GM19467 (cell line): ENCODE data around the gene ARMCX5.
A peak's percentile ranks its signal among the peaks of the same experiment; 100 is the strongest.

Source experiments
- ATAC-seq: cut with Tn5 transposase; IDR thresholded peaks from one replicate; pipeline ENCODE4 v1.9.1; 2021; ENCODE audit warnings: mild to moderate bottlenecking, moderate library complexity; ENCODE audit not compliant: unreplicated experiment

Gene ARMCX5

DNA sequence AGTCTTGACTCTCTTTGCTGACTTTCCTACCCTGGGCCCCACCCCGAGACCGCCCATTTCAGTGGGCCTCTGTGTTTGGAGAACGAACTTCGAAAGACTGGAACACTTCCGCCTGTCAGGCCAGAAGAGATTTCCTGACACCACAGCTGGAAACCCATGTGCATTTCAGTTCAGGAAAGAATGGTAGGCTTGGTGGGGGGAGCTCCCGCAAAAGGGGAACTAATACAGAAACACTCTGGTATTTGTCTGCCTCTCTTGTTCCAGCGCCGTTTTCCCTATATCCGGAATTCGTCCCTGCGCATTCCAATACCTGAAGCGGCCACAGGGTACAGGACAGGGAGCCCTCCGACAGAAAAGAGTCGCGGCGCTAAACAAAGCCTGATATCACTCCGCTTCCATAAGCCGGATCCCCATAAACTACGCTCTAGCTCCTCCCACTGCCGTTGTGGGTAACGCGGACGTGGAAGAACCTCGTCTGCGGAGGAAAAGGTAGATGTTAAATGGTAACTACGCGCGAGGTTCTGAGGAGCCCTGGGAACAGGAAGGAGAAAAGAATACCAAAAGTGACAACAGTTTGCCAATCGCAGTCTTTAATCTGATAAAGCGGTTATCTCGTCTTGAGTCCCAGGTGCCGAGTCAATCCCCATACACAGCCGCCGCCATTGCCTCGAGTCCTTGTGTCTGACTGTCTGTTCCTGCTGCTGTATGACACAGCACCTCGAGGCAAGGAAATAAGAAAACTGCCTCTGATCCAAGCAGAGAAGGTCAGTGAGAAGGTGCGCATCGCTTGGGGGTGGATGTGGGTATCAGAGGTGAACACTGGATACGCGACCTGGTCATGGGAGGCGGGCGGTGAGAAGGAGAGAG lies at the start of gene ARMCX5:
TSS of gene ARMCX5 (plus strand) at position 432 of the 867 bp plus-strand sequence. CDS start 2,627 bp downstream, outside the sequence.
- peak; percentile 93 for ATAC-seq

DNA sequence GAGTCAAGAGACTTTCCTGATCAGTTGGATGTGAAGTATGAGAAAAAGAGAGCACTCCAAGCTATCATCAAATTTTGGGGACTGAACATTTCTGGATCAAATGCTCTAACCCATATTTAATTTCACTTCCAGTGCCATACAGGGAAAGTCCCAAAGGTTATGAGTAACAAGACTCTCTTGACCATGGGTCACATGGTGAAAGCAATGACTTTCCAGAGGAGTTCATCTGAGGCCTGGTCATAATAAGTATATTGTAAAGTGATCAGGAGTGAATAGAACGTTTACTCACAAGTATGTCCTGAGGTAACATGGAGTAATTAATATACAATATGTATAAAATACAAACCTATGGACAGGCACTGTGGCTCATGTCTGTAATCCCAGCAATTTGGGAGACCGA lies 40.7 kb upstream of the ARMCX5 start:
- ATAC-seq, result no peak

- ATAC-seq, result no peak
Measured at GRCh38 chrX:102560423-102561068, 38.8 kb upstream of the ARMCX5 start.

DNA sequence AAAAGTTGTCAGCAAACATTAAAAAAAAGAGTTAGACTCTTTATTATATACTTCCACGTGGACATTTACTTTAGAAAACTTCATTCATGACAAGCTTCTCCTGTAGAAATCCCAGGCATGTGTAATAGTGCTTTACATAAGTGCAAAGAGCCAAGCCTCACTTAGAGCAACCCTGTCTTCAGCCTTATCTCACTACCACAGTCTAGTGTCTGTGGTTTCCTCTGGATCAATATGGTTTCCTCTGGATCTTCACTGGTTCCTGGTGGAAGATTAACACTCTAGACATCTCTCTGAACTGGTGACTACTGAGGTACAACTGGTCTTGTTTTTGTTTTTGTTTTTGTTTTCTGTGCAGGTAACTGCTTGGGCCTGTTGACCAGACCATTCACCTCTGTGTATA lies 18.4 kb upstream of the ARMCX5 start:
- no peak for ATAC-seq

DNA sequence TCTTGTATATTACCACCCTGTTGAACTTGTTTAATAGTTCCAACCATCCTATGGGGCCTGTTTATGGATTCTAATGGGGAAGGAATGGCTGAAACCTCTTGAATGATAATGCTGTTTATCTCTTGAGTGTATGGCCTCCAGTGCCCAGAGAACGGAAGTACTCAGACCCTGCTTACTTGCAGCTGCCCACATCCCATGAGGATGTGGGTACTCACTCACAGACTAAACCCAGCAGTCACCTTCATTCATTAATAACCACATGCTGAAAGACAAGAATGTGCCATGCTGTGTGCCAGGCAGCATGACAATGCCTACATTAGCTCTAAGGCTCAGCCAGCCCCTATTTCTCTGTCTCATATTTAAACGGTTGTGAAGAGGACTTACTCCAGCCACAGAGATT lies 5.9 kb upstream of the ARMCX5 start:
- no peak for ATAC-seq

GRCh38 chrX:102599951-102600579 lies 750 bp downstream of the ARMCX5 start:
- ATAC-seq, result peak; percentile 15

GRCh38 chrX:102604327-102604726 lies 5.0 kb downstream of the ARMCX5 start:
- no peak for ATAC-seq

- no peak for ATAC-seq
Measured at GRCh38 chrX:102606115-102606514, 6.8 kb downstream of the ARMCX5 start.

- ATAC-seq, result no peak
Measured at GRCh38 chrX:102610905-102611304, 11.6 kb downstream of the ARMCX5 start.

- ATAC-seq, result no peak
Measured at GRCh38 chrX:102624105-102624504, 24.8 kb downstream of the ARMCX5 start.

DNA sequence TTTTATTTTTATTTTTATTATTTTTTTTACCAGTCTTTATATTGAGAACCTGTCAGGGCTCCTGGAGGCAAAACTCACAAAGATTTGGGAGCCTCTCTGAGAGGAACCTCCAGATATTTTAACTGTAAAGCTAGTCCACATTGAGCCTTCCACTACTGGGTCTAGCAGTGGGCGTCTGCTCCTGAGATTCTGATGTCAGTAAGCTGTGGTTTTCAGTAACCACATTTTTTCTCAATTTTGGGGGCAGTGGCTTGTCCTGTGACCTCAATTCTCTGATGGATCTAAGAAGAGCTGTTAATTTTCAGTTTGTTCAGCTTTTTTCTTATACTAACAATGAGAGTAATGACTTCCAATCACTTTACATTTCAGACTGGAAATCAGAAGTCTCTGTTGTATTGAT lies 28.3 kb downstream of the ARMCX5 start:
- ATAC-seq, result no peak

- no peak for ATAC-seq
Measured at GRCh38 chrX:102637561-102637960, 38.2 kb downstream of the ARMCX5 start.

- no peak for ATAC-seq
Measured at GRCh38 chrX:102650903-102651241, 51.6 kb downstream of the ARMCX5 start.

- ATAC-seq, result no peak
Measured at GRCh38 chrX:102651242-102652011, 52.1 kb downstream of the ARMCX5 start, which contains the start of gene GPRASP1. Gene GPRASP1 (plus strand): TSS chrX:102651483. CDS start chrX:102653914, 2,431 bp downstream.

GRCh38 chrX:102652031-102652688 lies 52.8 kb downstream of the ARMCX5 start:
- ATAC-seq, result peak; percentile 50
